ENCODE measurements around the gene OTOS.

The OTOS gene

DNA sequence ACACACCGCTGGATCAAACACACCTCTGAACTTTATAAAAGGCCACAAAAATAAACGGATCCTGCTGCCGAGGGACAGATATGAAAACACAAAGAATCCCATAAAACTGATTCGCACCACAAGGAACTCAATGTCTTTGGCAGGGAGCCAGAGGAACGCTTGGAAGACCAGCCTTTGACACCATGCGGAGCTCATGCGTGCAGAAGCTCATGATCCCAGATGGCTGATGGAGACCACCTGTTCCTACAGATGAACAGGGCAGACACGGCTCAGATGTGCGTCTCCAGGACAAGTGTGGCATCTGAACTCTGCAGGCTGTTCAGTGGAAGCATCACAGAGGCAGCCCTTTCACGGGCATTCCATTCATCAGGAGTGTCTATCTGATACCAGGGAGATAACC lies 29.2 kb downstream of the OTOS start:
- DNase-seq, result no peak

- no peak for DNase-seq
Observed at GRCh38 chr2:240109386-240109785, 31.1 kb downstream of the OTOS start.

DNA sequence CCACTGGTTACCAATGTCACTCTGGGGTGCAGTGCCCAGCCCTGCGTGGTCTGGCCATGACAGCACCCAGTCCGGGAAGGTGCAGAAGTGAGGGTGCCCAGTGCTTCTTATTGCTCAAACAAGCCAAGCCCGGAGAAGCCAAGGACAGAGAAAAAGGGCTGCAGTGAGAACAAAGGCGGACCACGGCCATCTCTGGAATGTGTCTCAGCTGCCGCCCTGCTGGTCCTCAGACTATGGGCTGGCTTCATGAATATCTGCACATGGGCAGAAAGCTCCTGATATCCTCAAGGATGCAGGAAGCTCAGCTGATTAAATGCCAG lies 33.0 kb downstream of the OTOS start:
- DNase-seq, result no peak

GRCh38 chr2:240106765-240107476 lies 33.5 kb downstream of the OTOS start:
- DNase-seq, result no peak

GRCh38 chr2:240105982-240106381 lies 34.5 kb downstream of the OTOS start:
- DNase-seq, result no peak

DNA sequence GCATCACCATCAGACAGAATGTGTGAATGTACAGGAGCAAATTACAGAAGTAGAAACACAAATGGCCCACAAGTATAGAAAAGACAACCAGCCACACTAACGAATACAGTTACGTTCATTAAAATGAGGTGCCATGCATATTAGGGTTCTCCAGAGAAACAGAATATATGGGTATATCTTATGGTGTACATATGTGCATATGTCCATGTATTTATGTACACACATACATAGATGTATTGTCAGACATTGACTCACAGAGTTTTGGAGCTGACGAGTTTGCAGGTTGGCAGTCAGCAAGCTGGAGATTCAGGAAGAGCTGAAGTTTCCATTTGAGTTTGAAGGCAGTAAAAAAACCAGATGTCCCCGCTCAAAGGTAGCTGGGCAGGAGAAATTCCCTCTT lies 37.3 kb downstream of the OTOS start:
- DNase-seq, result no peak

- no peak for DNase-seq
Observed at GRCh38 chr2:240098349-240098748, 42.1 kb downstream of the OTOS start.

DNA sequence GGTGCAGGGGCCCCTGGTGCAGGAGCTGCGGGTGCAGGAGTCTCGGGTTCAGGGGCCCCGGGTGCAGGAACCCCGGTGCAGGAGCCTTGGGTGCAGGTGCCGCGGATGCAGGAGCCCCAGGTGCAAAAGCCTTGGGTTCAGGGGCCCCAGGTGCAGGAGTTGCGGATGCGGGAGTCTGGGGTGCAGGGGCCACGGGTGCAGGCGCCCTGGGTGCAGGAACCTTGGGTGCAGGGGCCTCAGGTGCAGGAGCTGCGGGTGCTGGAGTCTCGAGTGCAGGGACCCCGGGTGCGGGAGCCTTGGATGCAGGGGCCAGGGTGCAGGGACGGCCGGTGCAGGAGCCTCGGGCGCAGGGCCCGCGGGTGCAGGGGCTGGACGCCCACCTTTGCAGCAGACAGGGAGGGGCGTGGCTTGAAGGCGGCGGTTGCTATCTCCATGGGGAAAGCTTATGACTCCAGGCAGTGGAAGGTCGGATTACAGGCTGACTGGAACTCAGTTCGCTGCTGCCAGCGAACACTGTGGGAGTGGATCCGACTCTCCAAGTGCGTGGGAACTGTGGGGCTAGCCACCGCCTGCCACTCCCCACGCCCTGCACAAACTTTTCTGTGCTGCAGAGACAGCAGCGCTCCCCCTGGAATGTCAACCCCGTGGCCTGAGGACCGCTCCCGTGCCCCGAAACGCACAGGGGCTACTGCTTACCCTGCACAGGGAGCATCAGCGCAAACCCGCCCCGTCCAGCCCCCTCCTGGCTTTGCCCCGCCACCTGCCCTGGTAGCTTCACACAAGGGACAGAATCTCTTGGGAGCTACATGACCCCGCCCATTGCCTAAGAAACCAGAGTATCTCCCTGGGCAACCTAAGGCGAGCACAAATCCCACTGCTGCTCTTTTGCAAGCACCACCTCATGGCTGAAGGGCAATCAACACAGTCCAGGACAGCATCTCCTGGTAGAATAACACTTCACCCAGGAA lies 44.6 kb downstream of the OTOS start:
- DNase-seq, result no peak

GRCh38 chr2:240089306-240089705 lies 51.2 kb downstream of the OTOS start:
- no peak for DNase-seq

All from NCI-H1048 (cell line).